ENCODE results near the gene NUP42.

GRCh38 chr7:23210506-23210905 lies 28.7 kb downstream of the NUP42 start:
- TF ChIP-seq EZH2phosphoT487 (IDR thresholded peaks at IDR 0.05; ENCODE audit: low read depth, severe bottlenecking, unreplicated experiment) (no peak), CTCF (IDR thresholded peaks at IDR 0.05; ENCODE audit: poor library complexity) (no peak)

Measured in hepatocyte (in vitro differentiated cells).